ENCODE measurements around the gene EPHB2. TPM values are rescaled to one million over a fixed set of nuclear protein-coding genes. Genes with fewer than 3 reads are reported as not detected.
A peak's percentile ranks its signal among the peaks of the same experiment; 100 is the strongest.

EPHB2 gene
- total RNA-seq, 6 experiments from 2014 or later, result 0.24 to 1.8 (median 0.62) TPM

DNA sequence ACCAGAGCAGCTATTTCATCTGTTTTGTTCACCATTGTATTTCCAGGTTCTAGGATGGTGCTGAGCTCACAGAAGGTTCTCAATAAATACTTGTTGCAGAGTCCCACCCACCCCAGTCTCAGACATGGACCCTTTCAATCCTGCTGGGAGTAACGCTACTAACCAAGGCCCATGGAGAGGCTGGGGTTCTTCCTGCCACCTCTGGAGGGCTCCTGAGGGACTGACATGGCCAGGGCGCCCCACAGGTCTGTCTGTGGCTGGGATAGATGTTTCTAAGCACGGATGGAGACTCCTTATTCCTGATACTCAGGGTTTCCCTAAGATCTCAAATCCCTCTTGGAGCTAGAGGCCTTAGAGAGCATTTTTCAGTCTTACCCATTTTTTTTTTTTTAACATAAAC lies 87.4 kb downstream of the EPHB2 start:
- no peak for ATAC-seq
- no peak for DNase-seq
- Histone ChIP-seq H3K4me3 (no peak overlapping the region), H3K27me3 (no peaks in the 10 kb centered on the region), H3K27ac (no peak overlapping the region), H3K9me3 (no peaks in the 10 kb centered on the region), H3K4me1 (no peaks in the 10 kb centered on the region), H3K36me3 (no peaks in the 10 kb centered on the region)
- TF ChIP-seq, protein P1, sequence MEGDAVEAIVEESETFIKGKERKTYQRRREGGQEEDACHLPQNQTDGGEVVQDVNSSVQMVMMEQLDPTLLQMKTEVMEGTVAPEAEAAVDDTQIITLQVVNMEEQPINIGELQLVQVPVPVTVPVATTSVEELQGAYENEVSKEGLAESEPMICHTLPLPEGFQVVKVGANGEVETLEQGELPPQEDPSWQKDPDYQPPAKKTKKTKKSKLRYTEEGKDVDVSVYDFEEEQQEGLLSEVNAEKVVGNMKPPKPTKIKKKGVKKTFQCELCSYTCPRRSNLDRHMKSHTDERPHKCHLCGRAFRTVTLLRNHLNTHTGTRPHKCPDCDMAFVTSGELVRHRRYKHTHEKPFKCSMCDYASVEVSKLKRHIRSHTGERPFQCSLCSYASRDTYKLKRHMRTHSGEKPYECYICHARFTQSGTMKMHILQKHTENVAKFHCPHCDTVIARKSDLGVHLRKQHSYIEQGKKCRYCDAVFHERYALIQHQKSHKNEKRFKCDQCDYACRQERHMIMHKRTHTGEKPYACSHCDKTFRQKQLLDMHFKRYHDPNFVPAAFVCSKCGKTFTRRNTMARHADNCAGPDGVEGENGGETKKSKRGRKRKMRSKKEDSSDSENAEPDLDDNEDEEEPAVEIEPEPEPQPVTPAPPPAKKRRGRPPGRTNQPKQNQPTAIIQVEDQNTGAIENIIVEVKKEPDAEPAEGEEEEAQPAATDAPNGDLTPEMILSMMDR (IDR thresholded peaks at IDR 0.05), result no peak
- TF ChIP-seq POLR2A (IDR thresholded peaks at IDR 0.05), result no peak
- WGBS (ENCODE audit: insufficient coverage, low coverage, low lambda C conversion rate, missing lambda C conversion rate), result 43% methylated on average over 1 of the region's 3 CpGs
- intact Hi-C loops (cut with DNase I), result no loop called here

GRCh38 chr1:22799971-22800370 lies 89.3 kb downstream of the EPHB2 start:
- Histone ChIP-seq H3K36me3 (no peaks in the 10 kb centered on the region), H3K4me3 (no peak overlapping the region), H3K9me3 (no peaks in the 10 kb centered on the region), H3K4me1 (no peaks in the 10 kb centered on the region), H3K27ac (no peak overlapping the region), H3K27me3 (no peaks in the 10 kb centered on the region)
- TF ChIP-seq POLR2A (IDR thresholded peaks at IDR 0.05), result no peak
- intact Hi-C loops (cut with DNase I), result no loop called here
- 0% methylated on average over 1 of the region's 16 CpGs for WGBS (ENCODE audit: insufficient coverage, low coverage, low lambda C conversion rate, missing lambda C conversion rate)
- DNase-seq, result peak in 1 of 3 donors; percentile 44
- ATAC-seq, result no peak

GRCh38 chr1:22800629-22801028 lies 90.0 kb downstream of the EPHB2 start:
- DNase-seq (no peak), ATAC-seq (no peak)
- intact Hi-C loops (cut with DNase I), result no loop called here
- TF ChIP-seq, protein P1 (IDR thresholded peaks at IDR 0.05), result no peak
- TF ChIP-seq POLR2A (IDR thresholded peaks at IDR 0.05), result no peak
- 83% methylated on average over 8 of the region's 8 CpGs for WGBS (ENCODE audit: insufficient coverage, low coverage, low lambda C conversion rate, missing lambda C conversion rate)
- H3K4me1 ChIP-seq, result no peaks in the 10 kb centered on the region
- no peak overlapping the region for H3K27ac ChIP-seq
- no peak overlapping the region for H3K4me3 ChIP-seq
- H3K9me3 ChIP-seq, result no peaks in the 10 kb centered on the region
- H3K27me3 ChIP-seq, result no peaks in the 10 kb centered on the region
- H3K36me3 ChIP-seq, result no peaks in the 10 kb centered on the region

DNA sequence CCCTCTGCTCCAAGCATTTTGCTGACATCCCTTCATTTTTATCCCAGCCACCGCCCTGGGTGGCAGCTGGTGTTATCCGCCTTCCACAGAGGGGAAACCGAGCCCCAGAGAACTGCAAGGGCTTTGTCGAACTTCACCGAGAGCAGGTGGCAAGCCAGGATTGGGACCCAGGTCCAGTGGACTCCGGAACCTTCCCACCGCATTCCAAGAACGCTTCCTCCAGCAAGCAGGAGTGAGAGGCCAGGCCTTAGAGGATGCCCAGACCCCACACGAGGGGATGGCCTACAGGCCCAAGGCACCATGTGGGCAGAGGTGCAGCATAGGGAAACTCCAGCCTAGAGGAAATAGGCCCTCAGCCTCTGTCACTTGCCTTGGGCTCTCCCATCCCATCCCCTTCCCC lies 90.7 kb downstream of the EPHB2 start:
- no peaks in the 10 kb centered on the region for H3K9me3 ChIP-seq
- H3K4me3 ChIP-seq, result no peak overlapping the region
- intact Hi-C loops (cut with DNase I), result no loop called here
- WGBS (ENCODE audit: insufficient coverage, low coverage, low lambda C conversion rate, missing lambda C conversion rate), result no CpG with 5 or more reads among the region's 9 CpGs
- no peaks in the 10 kb centered on the region for H3K27me3 ChIP-seq
- no peak overlapping the region for H3K27ac ChIP-seq
- H3K4me1 ChIP-seq, result no peaks in the 10 kb centered on the region
- no peak for ATAC-seq
- peak in 1 of 3 donors; percentile 30 for DNase-seq
- no peaks in the 10 kb centered on the region for H3K36me3 ChIP-seq
- TF ChIP-seq POLR2A (IDR thresholded peaks at IDR 0.05), result no peak
- TF ChIP-seq, protein P1 (IDR thresholded peaks at IDR 0.05), result no peak

DNA sequence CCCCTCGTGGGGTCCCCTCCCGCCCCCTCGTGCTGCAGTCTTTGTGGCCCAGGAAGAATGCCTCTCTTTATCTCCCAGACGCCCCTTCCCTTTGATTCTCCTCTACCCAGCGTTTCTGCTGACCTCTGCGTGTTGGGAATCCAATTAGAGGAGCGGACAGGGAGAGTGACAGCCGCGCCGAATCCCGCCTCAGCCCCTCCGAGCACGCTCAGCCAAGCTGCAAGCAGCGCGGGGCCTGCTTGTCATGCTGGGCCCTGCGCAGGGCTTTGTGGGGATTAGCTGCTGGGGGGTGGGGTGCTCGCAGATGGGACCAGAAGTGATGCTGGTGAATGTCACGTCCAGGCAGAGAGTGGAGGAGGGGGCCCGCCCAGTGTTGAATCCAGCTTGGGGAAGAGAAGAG lies 91.1 kb downstream of the EPHB2 start:
- intact Hi-C loops (cut with DNase I), result no loop called here
- Histone ChIP-seq H3K27ac (no peak overlapping the region), H3K4me3 (no peak overlapping the region), H3K36me3 (no peaks in the 10 kb centered on the region), H3K27me3 (no peaks in the 10 kb centered on the region), H3K4me1 (no peaks in the 10 kb centered on the region), H3K9me3 (no peaks in the 10 kb centered on the region)
- 71% methylated on average over 17 of the region's 19 CpGs for WGBS (ENCODE audit: insufficient coverage, low coverage, low lambda C conversion rate, missing lambda C conversion rate)
- no peak for TF ChIP-seq POLR2A (IDR thresholded peaks at IDR 0.05)
- TF ChIP-seq, protein P1 (IDR thresholded peaks at IDR 0.05), result no peak
- DNase-seq (peak in 1 of 3 donors; percentile 35), ATAC-seq (no peak)
